MCF 10A (cell line): ENCODE data around the gene C5AR1. TPM values are rescaled to one million over a fixed set of nuclear protein-coding genes. Genes with fewer than 3 reads are reported as not detected.

Experiments
- BruUV-seq: library from RNA; stranded (reverse); fragments of 400-500 nt; replicated peaks from 2 replicates; lab custom pipeline; 2021; lab: Mats Ljungman, UMichigan
- CTCF ChIA-PET: fragments of 300-600 bp; sonication (Branson Sonifier 250); formaldehyde crosslinking; extraction: SDS; loops from one replicate; lab custom pipeline; 2021; ENCODE audit warnings: antibody characterized with exemption, inconsistent platforms; lab: Yijun Ruan, JAX
- POLR2A ChIA-PET: fragments of 300-600, 350-650 bp; sonication (Branson Sonifier 250); formaldehyde crosslinking; extraction: SDS; loops from one replicate; lab custom pipeline; 2020; ENCODE audit warnings: antibody characterized with exemption, inconsistent platforms; lab: Yijun Ruan, JAX
- DNase-seq: peaks from one replicate; pipeline ENCODE4 v3.0.0-alpha.2; 2018; ENCODE audit not compliant: unreplicated experiment
- H3K27ac Mint-ChIP-seq: one replicate; pipeline ENCODE4 v1.8.0; 2022; ENCODE audit warnings: mild to moderate bottlenecking, low read depth, mixed read lengths; ENCODE audit not compliant: unreplicated experiment
- H3K27me3 Mint-ChIP-seq: one replicate; pipeline ENCODE4 v1.8.0; 2022; ENCODE audit warnings: mixed read lengths; ENCODE audit not compliant: insufficient read depth, unreplicated experiment
- H3K36me3 Mint-ChIP-seq: one replicate; pipeline ENCODE4 v1.8.0; 2022; ENCODE audit warnings: mild to moderate bottlenecking, moderate library complexity, mixed read lengths; ENCODE audit not compliant: insufficient read depth, unreplicated experiment
- H3K4me1 Mint-ChIP-seq: one replicate; pipeline ENCODE4 v1.8.0; 2022; ENCODE audit warnings: mixed read lengths; ENCODE audit not compliant: insufficient read depth, unreplicated experiment
- H3K4me3 Mint-ChIP-seq: one replicate; pipeline ENCODE4 v1.8.0; 2022; ENCODE audit warnings: mild to moderate bottlenecking, moderate library complexity, mixed read lengths; ENCODE audit not compliant: unreplicated experiment
- H3K9me3 Mint-ChIP-seq: one replicate; pipeline ENCODE4 v1.8.0; 2022; ENCODE audit warnings: mixed read lengths; ENCODE audit not compliant: unreplicated experiment
- intact Hi-C: fragments of 100-400 bp; cut with micrococcal nuclease; formaldehyde crosslinking; loops from 2 replicates; pipeline ENCODE4 v1.14.1; 2022
- total RNA-seq: library from RNA; stranded (reverse); gene quantifications from 2 replicates; pipeline ENCODE4 v1.2.3, GENCODE V29; 2022
- TF ChIP-seq, protein P1 (sequence below): fragments of 200-600 bp; IDR thresholded peaks from one replicate; pipeline ENCODE4 v1.8.0; 2022; ENCODE audit warnings: antibody characterized with exemption, mild to moderate bottlenecking; ENCODE audit not compliant: unreplicated experiment

Gene C5AR1
- total RNA-seq, 1 experiment from 2014 or later, result 1.9 TPM

DNA sequence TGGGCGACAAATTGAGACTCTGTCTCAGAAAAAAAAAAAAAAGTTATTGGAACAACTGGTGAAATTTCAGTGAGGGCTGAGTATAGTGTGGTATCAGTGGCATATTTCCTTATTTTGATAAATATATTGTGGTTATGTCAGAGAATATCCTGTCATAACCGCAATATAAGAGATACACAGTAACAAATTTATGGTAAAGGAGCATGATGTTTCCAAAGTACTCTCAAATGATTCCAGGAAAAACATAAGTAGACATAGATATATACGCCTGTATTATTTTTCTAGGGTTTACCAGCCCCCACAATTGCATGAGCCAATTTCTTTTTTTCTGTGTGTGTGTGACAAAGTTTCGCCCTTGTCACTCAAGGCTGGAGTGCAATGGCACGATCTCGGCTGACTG is 5.7 kb upstream of the C5AR1 start:
- no TSS peak for BruUV-seq
- no peaks in the 10 kb centered on the region for H3K36me3 Mint-ChIP-seq
- CTCF ChIA-PET, result interaction anchor here (0.7 to 1.8 kb wide), 3 partner anchors 8 to 87 kb away, joined by 3 to 11 read pairs (median 5); partner anchors contain the start of gene DHX34
- H3K9me3 Mint-ChIP-seq, result no peaks in the 10 kb centered on the region
- H3K4me3 Mint-ChIP-seq, result no peak overlapping the region
- H3K27me3 Mint-ChIP-seq, result no peaks in the 10 kb centered on the region
- H3K4me1 Mint-ChIP-seq, result peaks cover 19% of the 10 kb centered on the region
- POLR2A ChIA-PET, result no interaction called here
- intact Hi-C loops, result no loop called here
- H3K27ac Mint-ChIP-seq, result no peak overlapping the region
- TF ChIP-seq, protein P1, sequence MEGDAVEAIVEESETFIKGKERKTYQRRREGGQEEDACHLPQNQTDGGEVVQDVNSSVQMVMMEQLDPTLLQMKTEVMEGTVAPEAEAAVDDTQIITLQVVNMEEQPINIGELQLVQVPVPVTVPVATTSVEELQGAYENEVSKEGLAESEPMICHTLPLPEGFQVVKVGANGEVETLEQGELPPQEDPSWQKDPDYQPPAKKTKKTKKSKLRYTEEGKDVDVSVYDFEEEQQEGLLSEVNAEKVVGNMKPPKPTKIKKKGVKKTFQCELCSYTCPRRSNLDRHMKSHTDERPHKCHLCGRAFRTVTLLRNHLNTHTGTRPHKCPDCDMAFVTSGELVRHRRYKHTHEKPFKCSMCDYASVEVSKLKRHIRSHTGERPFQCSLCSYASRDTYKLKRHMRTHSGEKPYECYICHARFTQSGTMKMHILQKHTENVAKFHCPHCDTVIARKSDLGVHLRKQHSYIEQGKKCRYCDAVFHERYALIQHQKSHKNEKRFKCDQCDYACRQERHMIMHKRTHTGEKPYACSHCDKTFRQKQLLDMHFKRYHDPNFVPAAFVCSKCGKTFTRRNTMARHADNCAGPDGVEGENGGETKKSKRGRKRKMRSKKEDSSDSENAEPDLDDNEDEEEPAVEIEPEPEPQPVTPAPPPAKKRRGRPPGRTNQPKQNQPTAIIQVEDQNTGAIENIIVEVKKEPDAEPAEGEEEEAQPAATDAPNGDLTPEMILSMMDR, result no peak
- no peak for DNase-seq

DNA sequence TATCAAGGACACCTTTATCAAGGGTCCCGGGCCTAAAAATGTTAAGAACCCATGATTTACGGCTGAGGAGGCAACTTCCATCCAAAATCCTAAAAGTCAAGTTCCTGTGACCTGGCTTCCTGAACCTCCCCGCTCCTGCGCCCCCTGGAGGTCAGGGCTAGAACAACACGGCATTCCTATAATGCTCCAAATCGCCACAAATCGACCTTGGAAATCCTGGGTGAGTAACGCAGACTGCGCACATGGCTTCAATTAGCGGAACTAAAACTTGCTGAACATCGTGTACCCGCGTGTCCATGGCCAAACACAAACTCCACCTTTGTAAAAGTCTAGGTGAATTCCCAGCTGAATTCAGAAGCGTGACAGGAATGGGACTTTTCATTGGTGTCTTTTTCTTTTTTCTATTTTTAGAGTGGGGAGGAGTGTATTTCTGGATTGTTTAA is 4.3 kb upstream of the C5AR1 start:
- H3K4me1 Mint-ChIP-seq, result peaks cover 21% of the 10 kb centered on the region
- no peaks in the 10 kb centered on the region for H3K36me3 Mint-ChIP-seq
- ChIA-PET POLR2A (interaction anchor here (0.9 to 1.9 kb wide), 6 partner anchors 8 to 44 kb away, joined by 3 to 6 read pairs (median 4); partner anchors contain the start of gene DHX34), CTCF (interaction anchor here (0.6 to 1.8 kb wide), 14 partner anchors 9 to 180 kb away, joined by 3 to 11 read pairs (median 4); partner anchors contain the start of gene DHX34)
- H3K9me3 Mint-ChIP-seq, result no peaks in the 10 kb centered on the region
- no peaks in the 10 kb centered on the region for H3K27me3 Mint-ChIP-seq
- intact Hi-C loops, result loop anchor here (5.0 kb wide), 1 partner anchor 42 kb away; the partner anchor contains the start of gene DHX34
- H3K4me3 Mint-ChIP-seq, result peak overlapping the region; percentile 62
- BruUV-seq, result no TSS peak
- peak overlapping the region; percentile 84 for H3K27ac Mint-ChIP-seq
- TF ChIP-seq, protein P1, result peak; percentile 86
- peak; percentile 84 for DNase-seq

DNA sequence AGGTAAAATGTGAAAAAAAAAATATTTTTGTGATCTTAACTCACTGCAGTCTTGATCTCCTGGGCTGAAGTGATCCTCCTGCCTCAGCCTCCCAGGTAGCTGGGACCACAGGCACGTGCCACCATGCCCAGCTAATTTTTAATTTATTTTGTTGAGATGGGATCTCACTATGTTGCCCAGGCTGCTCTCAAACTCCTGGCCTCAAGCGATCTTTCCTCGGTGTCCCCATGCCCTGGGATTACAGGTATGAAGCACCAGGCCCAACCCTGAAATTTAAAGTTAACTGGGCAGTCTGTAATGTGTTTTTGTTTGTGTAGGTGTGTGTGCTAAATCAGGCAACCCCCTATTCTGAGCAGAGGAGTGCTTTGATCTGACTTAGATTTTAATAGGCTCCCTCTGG is 3.4 kb upstream of the C5AR1 start:
- ChIA-PET CTCF (interaction anchor here (0.5 to 1.8 kb wide), 10 partner anchors 9 to 331 kb away, joined by 3 to 9 read pairs (median 4); partner anchors contain the start of gene DHX34), POLR2A (interaction anchor here (0.7 to 1.9 kb wide), 5 partner anchors 17 to 1077 kb away, joined by 3 to 5 read pairs (median 3); partner anchors contain the start of gene DHX34)
- BruUV-seq, result no TSS peak
- H3K27ac Mint-ChIP-seq, result peak overlapping the region; percentile 84
- H3K4me1 Mint-ChIP-seq, result peaks cover 29% of the 10 kb centered on the region
- TF ChIP-seq, protein P1, result no peak
- intact Hi-C loops, result loop anchor here (5.0 kb wide), 1 partner anchor 41 kb away; the partner anchor contains the start of gene DHX34
- peaks cover 7% of the 10 kb centered on the region for H3K36me3 Mint-ChIP-seq
- H3K9me3 Mint-ChIP-seq, result no peaks in the 10 kb centered on the region
- no peak for DNase-seq
- H3K4me3 Mint-ChIP-seq, result no peak overlapping the region
- no peaks in the 10 kb centered on the region for H3K27me3 Mint-ChIP-seq

DNA sequence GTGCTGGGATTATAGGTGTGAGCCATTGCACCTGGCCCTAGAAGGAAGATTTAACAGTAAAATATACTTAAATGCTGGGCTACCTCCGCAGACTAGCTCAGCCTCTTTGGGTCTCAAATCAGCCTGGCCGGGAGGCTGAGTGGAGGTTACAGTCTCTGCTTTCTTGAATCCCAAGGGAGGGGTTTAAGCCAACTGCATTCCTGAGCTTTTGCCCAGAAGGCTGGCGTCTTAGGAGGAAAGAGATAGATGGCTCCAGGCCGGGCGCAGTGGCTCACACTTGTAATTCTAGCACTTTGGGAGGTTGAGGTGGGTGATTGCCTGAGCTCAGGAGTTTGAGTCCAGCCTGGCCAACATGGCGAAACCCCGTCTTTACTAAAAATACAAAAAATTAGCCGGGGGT is 623 bp upstream of the C5AR1 start:
- BruUV-seq, result no TSS peak
- DNase-seq, result peak; percentile 49
- H3K27me3 Mint-ChIP-seq, result no peaks in the 10 kb centered on the region
- ChIA-PET CTCF (interaction anchor here (0.6 to 1.7 kb wide), 3 partner anchors 15 to 400 kb away, joined by 3 to 6 read pairs (median 3); no protein-coding TSS in a partner anchor), POLR2A (no interaction called here)
- intact Hi-C loops, result loop anchor here (5.0 kb wide), 1 partner anchor 38 kb away; the partner anchor contains the start of gene DHX34
- H3K27ac Mint-ChIP-seq, result no peak overlapping the region
- H3K4me1 Mint-ChIP-seq, result peaks cover 34% of the 10 kb centered on the region
- H3K4me3 Mint-ChIP-seq, result no peak overlapping the region
- no peaks in the 10 kb centered on the region for H3K9me3 Mint-ChIP-seq
- peaks cover 7% of the 10 kb centered on the region for H3K36me3 Mint-ChIP-seq
- TF ChIP-seq, protein P1, result no peak
